ENCODE measurements around the gene FAM83G. TPM values are rescaled to one million over a fixed set of nuclear protein-coding genes. Genes with fewer than 3 reads are reported as not detected.

FAM83G gene
- total RNA-seq, 1 donor from 2014 or later, result 28.4 TPM

DNA sequence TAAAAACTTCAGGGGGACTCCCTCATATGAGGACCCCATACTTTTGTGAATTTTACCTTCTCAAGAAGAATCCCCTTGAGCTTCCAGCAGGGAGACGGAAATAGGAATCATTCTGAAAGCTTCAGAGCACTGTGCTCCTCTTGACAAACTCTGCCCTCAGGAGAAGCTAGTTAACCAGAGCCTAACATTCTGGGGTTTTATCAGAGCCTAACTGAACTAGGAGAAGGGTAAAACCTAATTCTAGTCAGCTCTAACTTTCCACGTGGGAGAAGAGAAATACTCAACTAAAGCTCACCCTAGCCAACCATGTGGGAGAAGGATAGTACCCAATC lies 65.9 kb downstream of the FAM83G start:
- no peak for FAIRE-seq
- Histone ChIP-seq H3K4me3 (ENCODE audit: low read depth, low read length) (no peak overlapping the region), H3K36me3 (ENCODE audit: control insufficient read depth, insufficient read depth, low read length) (no peaks in the 10 kb centered on the region), H3K27me3 (ENCODE audit: control insufficient read depth, insufficient read depth, low read length) (no peaks in the 10 kb centered on the region)
- no peak for DNase-seq (ENCODE audit: low read depth)
- TF ChIP-seq, protein P1, sequence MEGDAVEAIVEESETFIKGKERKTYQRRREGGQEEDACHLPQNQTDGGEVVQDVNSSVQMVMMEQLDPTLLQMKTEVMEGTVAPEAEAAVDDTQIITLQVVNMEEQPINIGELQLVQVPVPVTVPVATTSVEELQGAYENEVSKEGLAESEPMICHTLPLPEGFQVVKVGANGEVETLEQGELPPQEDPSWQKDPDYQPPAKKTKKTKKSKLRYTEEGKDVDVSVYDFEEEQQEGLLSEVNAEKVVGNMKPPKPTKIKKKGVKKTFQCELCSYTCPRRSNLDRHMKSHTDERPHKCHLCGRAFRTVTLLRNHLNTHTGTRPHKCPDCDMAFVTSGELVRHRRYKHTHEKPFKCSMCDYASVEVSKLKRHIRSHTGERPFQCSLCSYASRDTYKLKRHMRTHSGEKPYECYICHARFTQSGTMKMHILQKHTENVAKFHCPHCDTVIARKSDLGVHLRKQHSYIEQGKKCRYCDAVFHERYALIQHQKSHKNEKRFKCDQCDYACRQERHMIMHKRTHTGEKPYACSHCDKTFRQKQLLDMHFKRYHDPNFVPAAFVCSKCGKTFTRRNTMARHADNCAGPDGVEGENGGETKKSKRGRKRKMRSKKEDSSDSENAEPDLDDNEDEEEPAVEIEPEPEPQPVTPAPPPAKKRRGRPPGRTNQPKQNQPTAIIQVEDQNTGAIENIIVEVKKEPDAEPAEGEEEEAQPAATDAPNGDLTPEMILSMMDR (IDR thresholded peaks at IDR 0.05; ENCODE audit: insufficient read depth, low read length, severe bottlenecking), result no peak

DNA sequence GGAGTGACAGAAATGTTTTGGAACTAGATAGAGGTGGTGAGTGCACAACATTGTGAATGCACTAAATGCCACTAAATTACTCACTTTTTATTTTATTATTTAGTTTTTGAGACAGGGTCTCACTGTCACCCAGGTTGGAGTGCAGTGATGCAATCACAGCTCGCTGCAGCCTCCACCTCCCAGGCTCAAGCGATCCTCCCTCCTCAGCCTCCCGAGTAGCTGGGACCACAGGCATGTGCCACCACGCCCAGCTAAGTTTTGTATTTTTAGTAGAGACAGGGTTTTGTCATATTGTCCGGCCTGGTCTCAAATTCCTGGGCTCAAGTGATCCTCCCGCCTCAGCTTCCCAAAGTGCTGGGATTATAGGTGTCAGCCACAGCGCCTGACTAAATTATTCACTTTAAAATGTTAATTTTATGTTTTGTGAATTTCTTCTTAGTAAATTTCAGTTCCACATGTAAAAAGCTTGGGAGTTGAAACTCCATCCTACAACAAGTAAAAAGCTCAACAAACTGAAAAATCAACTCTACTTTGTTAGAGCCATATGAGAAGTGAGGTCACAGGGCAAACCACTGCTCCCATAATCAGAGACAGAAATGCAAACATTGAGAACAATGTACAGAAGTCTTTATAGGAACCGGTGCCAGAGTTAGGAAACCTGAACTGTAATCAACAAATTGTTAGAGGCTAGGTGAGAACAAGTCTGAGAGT lies 66.4 kb downstream of the FAM83G start:
- DNase-seq (ENCODE audit: low read depth), result no peak
- Histone ChIP-seq H3K36me3 (ENCODE audit: control insufficient read depth, insufficient read depth, low read length) (no peaks in the 10 kb centered on the region), H3K27me3 (ENCODE audit: control insufficient read depth, insufficient read depth, low read length) (no peaks in the 10 kb centered on the region), H3K4me3 (ENCODE audit: low read depth, low read length) (no peak overlapping the region)
- no peak for FAIRE-seq
- TF ChIP-seq, protein P1 (IDR thresholded peaks at IDR 0.05; ENCODE audit: insufficient read depth, low read length, severe bottlenecking), result no peak

DNA sequence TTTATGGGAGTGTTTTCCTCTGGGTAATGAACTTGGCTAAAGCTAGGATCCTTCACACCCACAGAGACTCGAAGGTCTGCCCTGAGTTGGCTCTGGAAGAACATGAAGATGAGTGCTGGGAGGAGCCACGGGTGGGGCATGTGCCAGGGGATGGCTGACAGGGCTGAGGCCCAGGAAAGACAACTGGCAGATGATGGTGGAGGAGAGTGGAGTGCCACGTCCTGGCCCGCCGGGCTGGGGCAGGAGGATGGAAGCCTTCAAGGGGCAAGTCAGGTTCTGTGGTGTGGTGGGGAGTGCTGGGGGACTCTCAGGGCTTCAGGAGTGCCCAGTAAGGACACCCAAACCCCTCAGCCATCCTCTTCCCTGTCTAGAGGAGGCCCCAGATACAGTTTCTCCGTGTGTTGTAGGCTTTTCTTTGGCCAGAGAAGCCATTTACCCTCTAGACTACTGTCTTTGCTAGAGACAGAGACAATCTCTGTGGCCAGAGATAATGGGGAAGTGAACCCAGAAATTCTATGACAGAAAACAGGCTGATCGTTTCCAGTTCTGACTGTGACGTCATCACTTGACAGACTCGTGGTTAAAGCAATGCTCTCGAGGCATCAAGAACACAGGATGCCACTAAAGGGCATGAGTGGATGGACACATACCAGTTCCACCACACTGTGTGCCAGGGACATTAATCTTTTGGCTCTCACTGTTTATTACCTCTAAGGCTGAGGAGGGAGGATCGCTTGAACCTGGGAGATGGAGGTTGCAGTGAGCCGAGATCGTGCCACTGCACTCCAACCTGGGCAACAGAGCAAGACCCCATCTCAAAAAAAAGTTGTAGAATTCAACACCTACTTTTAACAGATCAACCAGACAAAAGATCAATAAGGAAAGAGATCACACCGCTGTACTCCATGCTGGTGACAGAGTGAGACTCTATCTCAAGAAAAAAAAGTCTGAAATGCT lies 71.2 kb downstream of the FAM83G start:
- no peak for FAIRE-seq
- no peaks in the 10 kb centered on the region for H3K27me3 ChIP-seq (ENCODE audit: control insufficient read depth, insufficient read depth, low read length)
- DNase-seq (ENCODE audit: low read depth), result no peak
- peaks cover 11% of the 10 kb centered on the region for H3K36me3 ChIP-seq (ENCODE audit: control insufficient read depth, insufficient read depth, low read length)
- no peak overlapping the region for H3K4me3 ChIP-seq (ENCODE audit: low read depth, low read length)
- TF ChIP-seq, protein P1 (IDR thresholded peaks at IDR 0.05; ENCODE audit: insufficient read depth, low read length, severe bottlenecking), result no peak

DNA sequence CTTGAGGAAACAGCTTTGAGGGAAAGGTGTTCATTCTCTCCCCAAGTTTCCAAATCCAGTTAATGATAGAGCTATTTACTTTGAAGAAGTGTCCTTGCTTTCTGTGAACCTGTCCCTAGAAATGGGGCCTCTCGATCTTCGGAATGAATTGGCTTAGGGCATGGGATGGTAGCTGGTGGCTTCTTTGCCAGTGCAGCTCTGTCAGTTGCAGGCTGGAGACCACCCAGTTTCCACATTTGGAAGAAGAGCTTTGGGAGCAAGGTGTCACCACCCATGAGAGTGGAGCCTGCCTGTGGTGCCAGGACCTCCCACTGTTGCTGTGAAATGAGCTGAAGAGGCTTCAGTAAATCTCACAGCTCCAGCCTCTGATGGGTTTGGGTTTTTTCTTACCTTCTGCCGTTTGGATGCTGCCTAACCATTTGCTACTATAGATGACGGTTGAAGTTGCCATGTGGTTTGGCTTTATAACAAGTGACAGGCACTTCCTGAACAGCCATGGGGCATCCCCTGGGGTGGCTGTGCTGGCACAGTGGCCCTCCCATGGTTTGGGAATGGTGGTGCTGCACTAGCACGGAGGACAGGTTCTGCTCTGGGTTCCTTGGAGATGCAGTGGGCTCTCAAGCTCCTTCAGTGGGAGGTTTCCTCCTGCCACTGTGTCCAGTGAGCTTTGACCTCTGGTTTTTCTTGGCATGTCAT lies 72.1 kb downstream of the FAM83G start:
- Histone ChIP-seq H3K36me3 (ENCODE audit: control insufficient read depth, insufficient read depth, low read length) (peaks cover 12% of the 10 kb centered on the region), H3K4me3 (ENCODE audit: low read depth, low read length) (no peak overlapping the region), H3K27me3 (ENCODE audit: control insufficient read depth, insufficient read depth, low read length) (no peaks in the 10 kb centered on the region)
- DNase-seq (ENCODE audit: low read depth), result no peak
- FAIRE-seq, result no peak
- TF ChIP-seq, protein P1 (IDR thresholded peaks at IDR 0.05; ENCODE audit: insufficient read depth, low read length, severe bottlenecking), result no peak

DNA sequence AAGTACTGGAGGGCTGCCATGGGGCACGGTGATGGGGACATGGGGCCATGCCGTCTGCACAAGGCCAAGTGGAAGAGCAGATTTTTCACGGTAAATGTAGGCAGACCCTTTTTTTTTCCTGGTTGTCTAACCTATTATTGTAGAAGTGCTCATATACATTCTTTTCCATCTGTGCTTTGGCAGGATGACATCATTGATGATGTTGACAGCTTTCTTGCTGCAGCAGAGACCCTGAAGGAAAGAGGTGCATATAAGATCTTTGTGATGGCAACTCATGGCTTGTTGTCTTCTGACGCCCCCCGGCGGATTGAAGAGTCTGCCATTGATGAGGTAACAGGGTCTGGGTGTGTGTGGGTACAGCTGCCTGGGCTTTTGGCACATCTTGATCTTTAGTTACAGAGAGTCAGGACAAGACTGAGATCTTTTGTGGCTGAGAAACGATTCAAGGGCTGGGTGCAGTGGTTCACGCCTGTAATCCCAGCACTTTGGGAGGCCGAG lies 75.9 kb downstream of the FAM83G start:
- Histone ChIP-seq H3K27me3 (ENCODE audit: control insufficient read depth, insufficient read depth, low read length) (no peaks in the 10 kb centered on the region), H3K4me3 (ENCODE audit: low read depth, low read length) (no peak overlapping the region), H3K36me3 (ENCODE audit: control insufficient read depth, insufficient read depth, low read length) (peaks cover 12% of the 10 kb centered on the region)
- DNase-seq (ENCODE audit: low read depth) (no peak), FAIRE-seq (no peak)
- TF ChIP-seq, protein P1 (IDR thresholded peaks at IDR 0.05; ENCODE audit: insufficient read depth, low read length, severe bottlenecking), result no peak

Data from bronchial epithelial cell (primary cell).